ENCODE measurements around the gene IREB2. TPM values are rescaled to one million over a fixed set of nuclear protein-coding genes. Genes with fewer than 3 reads are reported as not detected.
A peak's percentile ranks its signal among the peaks of the same experiment; 100 is the strongest.

The IREB2 gene, protein sequence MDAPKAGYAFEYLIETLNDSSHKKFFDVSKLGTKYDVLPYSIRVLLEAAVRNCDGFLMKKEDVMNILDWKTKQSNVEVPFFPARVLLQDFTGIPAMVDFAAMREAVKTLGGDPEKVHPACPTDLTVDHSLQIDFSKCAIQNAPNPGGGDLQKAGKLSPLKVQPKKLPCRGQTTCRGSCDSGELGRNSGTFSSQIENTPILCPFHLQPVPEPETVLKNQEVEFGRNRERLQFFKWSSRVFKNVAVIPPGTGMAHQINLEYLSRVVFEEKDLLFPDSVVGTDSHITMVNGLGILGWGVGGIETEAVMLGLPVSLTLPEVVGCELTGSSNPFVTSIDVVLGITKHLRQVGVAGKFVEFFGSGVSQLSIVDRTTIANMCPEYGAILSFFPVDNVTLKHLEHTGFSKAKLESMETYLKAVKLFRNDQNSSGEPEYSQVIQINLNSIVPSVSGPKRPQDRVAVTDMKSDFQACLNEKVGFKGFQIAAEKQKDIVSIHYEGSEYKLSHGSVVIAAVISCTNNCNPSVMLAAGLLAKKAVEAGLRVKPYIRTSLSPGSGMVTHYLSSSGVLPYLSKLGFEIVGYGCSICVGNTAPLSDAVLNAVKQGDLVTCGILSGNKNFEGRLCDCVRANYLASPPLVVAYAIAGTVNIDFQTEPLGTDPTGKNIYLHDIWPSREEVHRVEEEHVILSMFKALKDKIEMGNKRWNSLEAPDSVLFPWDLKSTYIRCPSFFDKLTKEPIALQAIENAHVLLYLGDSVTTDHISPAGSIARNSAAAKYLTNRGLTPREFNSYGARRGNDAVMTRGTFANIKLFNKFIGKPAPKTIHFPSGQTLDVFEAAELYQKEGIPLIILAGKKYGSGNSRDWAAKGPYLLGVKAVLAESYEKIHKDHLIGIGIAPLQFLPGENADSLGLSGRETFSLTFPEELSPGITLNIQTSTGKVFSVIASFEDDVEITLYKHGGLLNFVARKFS
- 100 to 1,000 TPM in 1 of 4 donors, 10 to 100 TPM in 3; 41.9 to 193 (median 56.7) TPM for total RNA-seq

DNA sequence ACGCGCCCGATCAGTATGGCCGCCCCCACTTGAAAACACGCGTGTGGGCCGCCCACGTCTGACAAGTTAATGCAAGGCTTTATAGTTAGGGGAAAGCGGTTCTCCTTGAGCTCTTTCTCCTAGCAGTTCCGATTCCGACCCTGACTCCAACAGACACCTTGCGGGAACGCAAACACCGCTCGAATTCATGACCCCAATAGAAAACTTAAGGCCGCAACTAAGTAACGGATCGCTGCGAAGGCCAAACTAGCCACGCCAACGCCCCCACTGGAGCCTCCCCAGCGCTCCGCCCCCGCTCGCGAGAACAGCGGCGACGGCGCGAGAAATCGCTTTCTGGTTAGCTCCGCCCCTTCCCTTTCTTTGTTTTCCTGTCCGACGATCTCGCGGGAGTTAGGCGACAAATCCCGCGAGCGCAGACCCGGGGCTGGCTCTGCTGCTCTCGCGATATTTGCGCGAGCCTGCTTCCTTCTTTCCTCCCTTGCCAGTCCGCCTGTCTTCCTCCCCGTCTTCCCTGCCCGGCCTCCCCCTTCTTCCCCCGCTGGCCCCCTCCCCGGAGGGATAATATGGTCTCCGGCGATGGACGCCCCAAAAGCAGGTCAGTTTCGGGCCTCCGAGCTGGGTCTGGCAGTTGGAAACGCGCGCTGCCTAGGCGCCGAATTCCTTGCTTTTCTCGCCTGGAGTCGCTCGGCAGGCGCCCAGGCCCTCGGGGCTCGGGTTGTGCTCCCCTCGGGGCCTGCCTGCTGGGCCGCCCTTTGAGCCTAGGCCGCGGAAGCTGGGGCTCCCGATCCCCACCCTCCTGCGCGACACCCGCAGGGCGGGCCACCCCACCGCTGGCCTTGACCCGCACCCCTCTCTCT is at the start of gene IREB2:
TSS of gene IREB2 (plus strand) at position 455 of the 857 bp plus-strand sequence. CDS start at position 577, 122 bp downstream.
- H3K27me3 ChIP-seq: no peaks in the 10 kb centered on the region
- DNase-seq: peak; percentile 97 to 99 (median 98)
- H3K4me1 ChIP-seq: peaks cover 4 to 42% (median 10%) of the 10 kb centered on the region in 4 donors
- no peaks in the 10 kb centered on the region for H3K9me3 ChIP-seq
- peak within 1 kb of the TSS; percentile 89 to 96 (median 91) for H3K27ac ChIP-seq
- peaks cover 0 to 25% (median 0%) of the 10 kb centered on the region in 3 donors for H3K36me3 ChIP-seq
- H3K4me3 ChIP-seq: peak within 1 kb of the TSS; percentile 77 to 97 (median 92)
- TF ChIP-seq, protein P1, sequence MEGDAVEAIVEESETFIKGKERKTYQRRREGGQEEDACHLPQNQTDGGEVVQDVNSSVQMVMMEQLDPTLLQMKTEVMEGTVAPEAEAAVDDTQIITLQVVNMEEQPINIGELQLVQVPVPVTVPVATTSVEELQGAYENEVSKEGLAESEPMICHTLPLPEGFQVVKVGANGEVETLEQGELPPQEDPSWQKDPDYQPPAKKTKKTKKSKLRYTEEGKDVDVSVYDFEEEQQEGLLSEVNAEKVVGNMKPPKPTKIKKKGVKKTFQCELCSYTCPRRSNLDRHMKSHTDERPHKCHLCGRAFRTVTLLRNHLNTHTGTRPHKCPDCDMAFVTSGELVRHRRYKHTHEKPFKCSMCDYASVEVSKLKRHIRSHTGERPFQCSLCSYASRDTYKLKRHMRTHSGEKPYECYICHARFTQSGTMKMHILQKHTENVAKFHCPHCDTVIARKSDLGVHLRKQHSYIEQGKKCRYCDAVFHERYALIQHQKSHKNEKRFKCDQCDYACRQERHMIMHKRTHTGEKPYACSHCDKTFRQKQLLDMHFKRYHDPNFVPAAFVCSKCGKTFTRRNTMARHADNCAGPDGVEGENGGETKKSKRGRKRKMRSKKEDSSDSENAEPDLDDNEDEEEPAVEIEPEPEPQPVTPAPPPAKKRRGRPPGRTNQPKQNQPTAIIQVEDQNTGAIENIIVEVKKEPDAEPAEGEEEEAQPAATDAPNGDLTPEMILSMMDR (IDR thresholded peaks at IDR 0.05): peak in 1 of 6 experiments; percentile 8
- peak; percentile 14 to 71 for TF ChIP-seq POLR2A (IDR thresholded peaks at IDR 0.05)

DNA sequence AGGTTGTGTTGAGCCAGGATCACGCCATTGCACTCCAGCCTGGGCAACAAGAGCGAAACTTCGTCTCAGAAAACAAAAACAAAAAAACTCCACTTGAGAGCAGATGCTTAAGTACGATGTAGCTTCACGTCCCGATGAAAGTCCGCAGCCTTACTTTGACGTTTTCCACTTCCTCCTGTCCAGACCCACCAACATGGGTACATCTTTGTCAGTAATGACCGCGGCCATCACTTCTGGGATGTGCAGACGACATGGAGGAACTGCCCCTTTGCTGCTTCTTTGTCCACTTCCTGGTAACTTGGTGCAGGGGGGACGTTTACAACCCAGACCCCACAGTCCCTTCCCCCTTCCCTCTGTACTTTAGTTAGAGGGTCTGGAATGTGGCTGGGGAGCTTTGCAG is 49.2 kb upstream of the IREB2 start:
- Histone ChIP-seq H3K9me3 (no peaks in the 10 kb centered on the region), H3K4me3 (no peak overlapping the region), H3K27ac (no peak overlapping the region), H3K4me1 (no peaks in the 10 kb centered on the region), H3K27me3 (no peaks in the 10 kb centered on the region), H3K36me3 (no peaks in the 10 kb centered on the region)
- DNase-seq: no peak
- TF ChIP-seq, protein P1 (IDR thresholded peaks at IDR 0.05): no peak
- TF ChIP-seq POLR2A (IDR thresholded peaks at IDR 0.05): no peak

DNA sequence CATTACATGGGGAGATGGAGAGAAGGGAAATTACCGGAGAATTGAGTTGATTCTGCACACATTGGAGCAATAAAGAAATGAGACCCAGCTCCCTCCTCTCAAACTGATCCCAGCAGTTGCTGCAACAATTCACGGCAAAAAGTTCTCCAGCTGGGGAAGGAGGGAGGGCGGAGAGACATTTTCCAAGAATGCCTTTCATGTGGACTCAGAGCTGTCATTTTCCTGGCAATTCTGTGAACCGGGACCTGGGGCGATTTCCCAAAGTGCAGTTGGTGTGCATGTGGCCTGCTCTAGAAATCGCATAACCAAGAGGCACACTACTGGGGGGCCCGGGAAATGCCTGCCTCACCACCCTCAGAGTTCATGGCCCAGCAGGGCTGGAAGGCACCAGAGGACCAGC is 48.7 kb upstream of the IREB2 start:
- TF ChIP-seq POLR2A (IDR thresholded peaks at IDR 0.05): no peak
- TF ChIP-seq, protein P1 (IDR thresholded peaks at IDR 0.05): no peak
- no peak for DNase-seq
- no peaks in the 10 kb centered on the region for H3K9me3 ChIP-seq
- H3K27me3 ChIP-seq: no peaks in the 10 kb centered on the region
- H3K4me1 ChIP-seq: no peaks in the 10 kb centered on the region
- H3K4me3 ChIP-seq: no peak overlapping the region
- no peaks in the 10 kb centered on the region for H3K36me3 ChIP-seq
- no peak overlapping the region for H3K27ac ChIP-seq

DNA sequence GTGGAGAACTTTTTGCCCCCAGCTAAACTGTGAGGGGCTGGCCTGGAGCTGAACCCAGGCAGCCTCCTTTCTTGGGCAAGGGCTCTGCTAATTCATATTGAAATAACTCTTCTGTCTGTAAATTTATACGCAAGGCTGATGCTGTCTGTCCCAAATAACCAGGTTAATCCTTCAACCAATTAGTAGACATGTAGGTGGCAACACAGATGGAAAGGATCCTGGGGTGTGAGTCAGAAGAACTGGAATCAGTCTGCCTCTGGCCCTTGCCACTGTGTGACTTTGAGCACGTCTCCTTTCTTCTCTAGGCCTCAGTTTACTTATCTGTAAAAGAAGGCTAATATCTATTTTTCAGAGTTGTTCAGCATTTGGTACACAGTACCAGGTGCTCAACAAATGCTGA is 48.3 kb upstream of the IREB2 start:
- no peak overlapping the region for H3K27ac ChIP-seq
- no peak overlapping the region for H3K4me3 ChIP-seq
- no peak for TF ChIP-seq POLR2A (IDR thresholded peaks at IDR 0.05)
- TF ChIP-seq, protein P1 (IDR thresholded peaks at IDR 0.05): no peak
- DNase-seq: no peak
- no peaks in the 10 kb centered on the region for H3K4me1 ChIP-seq
- no peaks in the 10 kb centered on the region for H3K36me3 ChIP-seq
- no peaks in the 10 kb centered on the region for H3K27me3 ChIP-seq
- H3K9me3 ChIP-seq: no peaks in the 10 kb centered on the region

DNA sequence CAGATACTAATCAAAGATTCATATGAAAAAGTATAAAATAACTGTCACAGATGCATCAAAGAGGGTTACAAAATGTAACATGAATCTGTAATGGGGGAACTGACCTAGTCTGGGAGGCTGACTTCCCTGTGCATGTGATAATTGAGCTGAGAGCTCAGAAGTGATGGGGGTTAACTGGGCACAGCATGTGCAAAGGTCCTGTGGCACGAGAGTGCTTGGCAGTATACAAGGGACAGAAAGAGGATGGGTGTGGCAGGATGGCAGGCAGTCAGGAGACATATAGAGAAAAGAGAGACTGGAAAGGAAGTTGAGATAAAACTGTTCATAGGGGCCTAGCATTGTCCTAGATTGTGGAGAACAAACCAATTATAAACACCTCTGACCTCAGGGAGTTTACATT is 47.8 kb upstream of the IREB2 start:
- no peaks in the 10 kb centered on the region for H3K27me3 ChIP-seq
- no peak overlapping the region for H3K27ac ChIP-seq
- no peaks in the 10 kb centered on the region for H3K9me3 ChIP-seq
- DNase-seq: no peak
- H3K36me3 ChIP-seq: no peaks in the 10 kb centered on the region
- TF ChIP-seq, protein P1 (IDR thresholded peaks at IDR 0.05): no peak
- TF ChIP-seq POLR2A (IDR thresholded peaks at IDR 0.05): no peak
- no peak overlapping the region for H3K4me3 ChIP-seq
- H3K4me1 ChIP-seq: no peaks in the 10 kb centered on the region
